ENCODE results near the gene ATMIN.

The ATMIN gene

GRCh38 chr16:81096715-81097208, 61.1 kb downstream of the ATMIN start:
- no peaks in the 10 kb centered on the region for H3K36me3 ChIP-seq (ENCODE audit: insufficient read depth, low read length)
- H3K9me2 ChIP-seq (replicated peaks; ENCODE audit: low read depth, low read length) = no peaks in the 10 kb centered on the region
- peaks cover 14% of the 10 kb centered on the region for H3K4me1 ChIP-seq (ENCODE audit: insufficient read depth, low read length, poor library complexity, severe bottlenecking)
- H3K4me3 ChIP-seq (ENCODE audit: low read length, poor library complexity, severe bottlenecking) = peak overlapping the region; percentile 60
- H4K20me1 ChIP-seq (ENCODE audit: insufficient read depth, low read length, poor library complexity, severe bottlenecking) = no peaks in the 10 kb centered on the region
- H3K27me3 ChIP-seq (ENCODE audit: insufficient read depth, low read length, poor library complexity, severe bottlenecking) = no peaks in the 10 kb centered on the region
- no peak overlapping the region for H3K9ac ChIP-seq (ENCODE audit: low read depth, low read length, poor library complexity, severe bottlenecking)
- peak overlapping the region; percentile 73 for H3K4me2 ChIP-seq (ENCODE audit: low read depth, low read length, poor library complexity, severe bottlenecking)
- peak overlapping the region; percentile 80 for H2AFZ ChIP-seq (ENCODE audit: low read length)
- H3K79me2 ChIP-seq (ENCODE audit: insufficient read depth, low read length) = peaks cover 27% of the 10 kb centered on the region
- TF ChIP-seq, protein P1, sequence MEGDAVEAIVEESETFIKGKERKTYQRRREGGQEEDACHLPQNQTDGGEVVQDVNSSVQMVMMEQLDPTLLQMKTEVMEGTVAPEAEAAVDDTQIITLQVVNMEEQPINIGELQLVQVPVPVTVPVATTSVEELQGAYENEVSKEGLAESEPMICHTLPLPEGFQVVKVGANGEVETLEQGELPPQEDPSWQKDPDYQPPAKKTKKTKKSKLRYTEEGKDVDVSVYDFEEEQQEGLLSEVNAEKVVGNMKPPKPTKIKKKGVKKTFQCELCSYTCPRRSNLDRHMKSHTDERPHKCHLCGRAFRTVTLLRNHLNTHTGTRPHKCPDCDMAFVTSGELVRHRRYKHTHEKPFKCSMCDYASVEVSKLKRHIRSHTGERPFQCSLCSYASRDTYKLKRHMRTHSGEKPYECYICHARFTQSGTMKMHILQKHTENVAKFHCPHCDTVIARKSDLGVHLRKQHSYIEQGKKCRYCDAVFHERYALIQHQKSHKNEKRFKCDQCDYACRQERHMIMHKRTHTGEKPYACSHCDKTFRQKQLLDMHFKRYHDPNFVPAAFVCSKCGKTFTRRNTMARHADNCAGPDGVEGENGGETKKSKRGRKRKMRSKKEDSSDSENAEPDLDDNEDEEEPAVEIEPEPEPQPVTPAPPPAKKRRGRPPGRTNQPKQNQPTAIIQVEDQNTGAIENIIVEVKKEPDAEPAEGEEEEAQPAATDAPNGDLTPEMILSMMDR (conservative IDR thresholded peaks at IDR 0.05; ENCODE audit: low read length) = no peak
- no peaks in the 10 kb centered on the region for H3F3A ChIP-seq (ENCODE audit: low read depth)
- no peaks in the 10 kb centered on the region for H3K9me3 ChIP-seq (ENCODE audit: insufficient read depth, low read depth, low read length)
